Effector memory CD8-positive, alpha-beta T cell (primary cell): ENCODE data around the gene KIFAP3.
A peak's percentile ranks its signal among the peaks of the same experiment; 100 is the strongest.
"Not testable (repeated sequence)": the region's sequence is repeated elsewhere in the genome, so short reads cannot be mapped to it uniquely, and the experiment has no call there.

Experiments used
- ATAC-seq: fragments of 150-1000 bp; cut with Tn5 transposase; replicated peaks from 2 replicates; pipeline ENCODE4 v1.10.0; 2021; ENCODE audit warnings: mild to moderate bottlenecking, moderate library complexity
- DNase-seq, 3 experiments: peaks; one replicate each; pipeline ENCODE4 v3.0.0; 2021
- H3K27ac Mint-ChIP-seq, 2 donors: one replicate each; pipeline ENCODE4 v1.8.0; 2022; ENCODE audit warnings: mild to moderate bottlenecking in 2 of 2, mixed read lengths in 2 of 2, moderate library complexity in 2 of 2
- H3K27me3 Mint-ChIP-seq, 2 donors: one replicate each; pipeline ENCODE4 v1.8.0; 2022; ENCODE audit warnings: mixed read lengths in 2 of 2
- H3K36me3 Mint-ChIP-seq: one replicate; pipeline ENCODE4 v1.8.0; 2022; ENCODE audit warnings: mild to moderate bottlenecking, moderate library complexity, mixed read lengths; ENCODE audit not compliant: insufficient read depth
- H3K4me1 Mint-ChIP-seq, 2 donors: one replicate each; pipeline ENCODE4 v1.8.0; 2022; ENCODE audit warnings: low read depth in 2 of 2, mixed read lengths in 2 of 2
- H3K4me3 Mint-ChIP-seq, 2 donors: one replicate each; pipeline ENCODE4 v1.8.0; 2022; ENCODE audit warnings: mild to moderate bottlenecking in 2 of 2, mixed read lengths in 2 of 2, moderate library complexity in 2 of 2
- H3K9me3 Mint-ChIP-seq, 2 donors: one replicate each; pipeline ENCODE4 v1.8.0; 2022; ENCODE audit warnings: mixed read lengths in 2 of 2

Gene KIFAP3

DNA sequence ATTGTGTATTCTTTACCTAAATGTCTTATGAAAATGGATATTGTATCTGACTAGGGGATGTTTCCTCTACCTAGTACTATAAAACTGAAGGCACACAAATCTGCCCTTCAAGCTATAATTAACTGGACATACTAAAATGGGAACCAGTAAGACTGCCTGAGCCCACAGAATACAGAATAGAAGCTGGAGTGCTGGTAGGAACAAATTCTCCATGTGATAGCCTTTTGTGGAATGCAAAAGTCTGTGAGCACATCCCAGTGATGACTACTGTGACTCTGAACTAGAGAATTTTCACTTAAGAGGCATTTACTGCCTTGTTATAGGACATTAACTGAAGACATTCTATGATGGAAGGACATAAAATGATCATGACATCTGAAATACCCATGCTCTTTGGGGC, 30.3 kb downstream of the KIFAP3 start:
- Mint-ChIP-seq H3K4me3 (no peak overlapping the region), H3K4me1 (peaks cover 4 to 8% of the 10 kb centered on the region in 2 donors), H3K9me3 (no peaks in the 10 kb centered on the region), H3K27ac (no peak overlapping the region), H3K27me3 (no peaks in the 10 kb centered on the region), H3K36me3 (peaks cover 16% of the 10 kb centered on the region)
- ATAC-seq (no peak), DNase-seq (no peak)

DNA sequence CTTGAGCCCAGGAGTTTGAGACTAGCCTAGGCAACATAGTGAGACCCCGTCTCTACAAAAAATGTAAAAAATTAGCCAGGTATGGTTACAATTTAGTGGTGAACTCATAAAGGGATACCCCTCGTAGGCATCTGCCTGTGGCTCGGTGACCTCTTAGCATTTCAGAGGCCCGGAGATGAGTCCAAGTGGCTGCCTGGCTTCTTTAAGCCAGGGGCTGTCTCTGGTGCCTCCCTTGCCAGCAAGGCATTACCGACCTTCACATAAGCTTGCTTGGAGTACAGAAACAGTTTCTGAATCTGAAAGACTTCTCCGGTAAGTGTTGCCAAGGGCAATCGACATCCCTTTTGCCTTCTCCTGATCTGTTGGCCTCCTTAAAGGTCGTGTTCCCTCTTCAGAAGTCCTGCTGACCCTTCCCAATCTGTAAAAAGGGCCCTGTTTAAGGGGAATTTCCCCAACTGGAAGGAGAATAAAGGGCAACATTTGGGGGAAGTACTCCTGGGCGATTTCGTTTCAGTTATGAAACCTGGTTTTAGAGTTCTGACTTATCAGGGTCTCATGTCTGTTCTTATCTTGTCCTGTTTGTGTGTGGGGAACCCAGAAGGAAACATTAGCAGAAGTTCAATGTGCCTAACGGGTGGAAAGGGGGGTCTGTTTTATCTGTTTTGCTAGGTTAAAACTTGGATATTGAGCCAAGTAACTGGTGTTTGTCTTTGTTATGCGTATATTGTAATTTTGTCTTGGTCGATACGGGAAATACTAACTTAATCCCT, 32.9 kb downstream of the KIFAP3 start:
- no peak for DNase-seq
- no peak for ATAC-seq
- peaks cover 0 to 4% of the 10 kb centered on the region in 2 donors for H3K4me1 Mint-ChIP-seq
- H3K27ac Mint-ChIP-seq: no peak overlapping the region
- peaks cover 18% of the 10 kb centered on the region for H3K36me3 Mint-ChIP-seq
- H3K9me3 Mint-ChIP-seq: no peaks in the 10 kb centered on the region
- H3K27me3 Mint-ChIP-seq: no peaks in the 10 kb centered on the region
- H3K4me3 Mint-ChIP-seq: no peak overlapping the region

DNA sequence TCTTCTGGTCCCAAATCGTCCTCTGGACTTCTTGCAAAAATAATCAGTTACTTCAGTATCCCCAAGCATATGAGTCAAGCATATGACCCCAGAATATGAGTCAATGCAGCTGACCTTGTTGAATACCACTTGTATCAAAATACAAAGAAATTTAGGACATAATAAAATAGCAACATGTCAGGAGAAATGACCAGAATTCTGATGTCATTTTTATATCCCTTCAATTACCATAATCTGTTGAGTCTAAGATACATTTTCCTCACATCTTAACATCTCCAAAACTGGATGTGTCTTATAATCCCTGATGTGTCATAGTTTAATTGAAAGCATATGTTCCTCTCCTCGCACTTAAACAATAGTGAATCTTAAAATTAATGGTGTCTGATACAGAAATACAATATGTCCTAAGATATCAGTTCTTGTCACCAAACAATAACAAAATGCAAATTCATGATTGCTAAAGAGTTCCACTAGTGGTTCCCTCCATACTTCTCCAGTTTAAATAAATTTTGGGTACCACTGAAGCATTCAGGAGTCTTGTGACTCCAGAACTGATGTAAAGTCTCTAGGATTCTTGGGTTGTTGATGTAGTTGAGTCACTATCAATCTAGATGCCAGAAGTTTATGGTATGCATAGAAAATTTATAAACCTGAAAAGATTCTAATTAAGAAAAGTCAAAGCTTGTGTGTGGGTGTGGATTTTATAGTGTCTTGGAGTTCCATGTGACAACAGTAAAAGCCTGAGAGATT, 41.8 kb downstream of the KIFAP3 start:
- no peak overlapping the region for H3K27ac Mint-ChIP-seq
- no peak overlapping the region for H3K4me3 Mint-ChIP-seq
- H3K27me3 Mint-ChIP-seq: no peaks in the 10 kb centered on the region
- peaks cover 17% of the 10 kb centered on the region for H3K36me3 Mint-ChIP-seq
- H3K9me3 Mint-ChIP-seq: no peaks in the 10 kb centered on the region
- DNase-seq (no peak), ATAC-seq (no peak)
- no peaks in the 10 kb centered on the region for H3K4me1 Mint-ChIP-seq

DNA sequence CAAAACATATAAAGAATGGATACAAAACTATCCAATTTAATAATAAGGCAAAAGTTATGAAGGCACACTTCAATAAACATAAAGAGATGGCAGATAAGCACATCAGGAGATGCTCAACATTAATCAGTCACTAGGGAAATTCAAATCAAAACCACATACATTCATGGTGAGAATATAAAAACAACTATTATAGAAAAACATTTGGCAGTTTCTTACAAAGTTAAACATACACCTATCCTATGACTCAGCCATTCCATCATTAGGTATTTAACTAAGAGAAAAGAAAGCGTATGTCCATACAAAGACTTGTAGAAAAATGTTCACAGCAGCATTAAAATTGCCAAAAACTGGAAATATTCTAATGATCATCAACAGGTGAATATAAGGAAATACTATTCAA, 44.3 kb downstream of the KIFAP3 start:
- DNase-seq (no peak), ATAC-seq (no peak)
- no peak overlapping the region for H3K27ac Mint-ChIP-seq
- peaks cover 18% of the 10 kb centered on the region for H3K36me3 Mint-ChIP-seq
- no peaks in the 10 kb centered on the region for H3K9me3 Mint-ChIP-seq
- no peaks in the 10 kb centered on the region for H3K27me3 Mint-ChIP-seq
- H3K4me1 Mint-ChIP-seq: no peaks in the 10 kb centered on the region
- no peak overlapping the region for H3K4me3 Mint-ChIP-seq

DNA sequence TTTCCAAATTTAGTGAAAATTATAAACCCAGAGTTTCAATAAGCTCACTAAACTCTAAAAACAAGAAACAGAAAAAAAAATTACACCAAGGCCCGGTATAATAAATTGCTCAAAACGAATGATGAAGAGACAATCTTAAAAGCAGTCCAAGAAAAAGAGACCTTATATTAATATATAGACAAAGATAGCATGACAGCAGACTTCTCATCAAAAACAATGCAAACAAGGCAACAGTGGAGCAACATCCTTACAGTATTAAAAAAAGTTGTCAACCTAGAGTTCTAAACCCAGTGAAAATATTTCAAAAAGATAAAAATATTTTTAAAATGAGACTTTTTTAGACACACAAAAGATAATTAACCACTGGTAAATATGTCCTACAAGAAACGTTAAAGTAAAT, 46.7 kb downstream of the KIFAP3 start:
- no peaks in the 10 kb centered on the region for H3K27me3 Mint-ChIP-seq

DNA sequence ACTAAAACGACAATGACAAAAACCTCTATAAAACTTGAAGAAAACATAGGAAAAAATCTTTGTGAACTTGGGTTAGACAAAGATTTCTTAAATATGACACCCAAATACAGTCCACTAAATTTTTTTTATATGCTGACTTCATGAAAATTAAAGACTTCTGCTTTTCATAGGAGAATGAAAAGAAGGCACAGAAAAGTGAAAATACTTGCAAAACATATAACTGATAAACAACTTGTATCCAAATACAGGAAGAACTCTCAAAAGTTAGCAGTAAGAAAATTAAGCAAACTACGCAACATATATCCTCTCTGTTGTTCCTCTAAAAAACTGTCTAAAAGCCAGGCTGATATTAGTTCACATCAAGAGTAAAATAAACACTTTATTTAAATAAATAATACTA, 53.6 kb downstream of the KIFAP3 start:
- Mint-ChIP-seq H3K9me3 (peaks cover 0 to 1% of the 10 kb centered on the region in 2 donors), H3K36me3 (peaks cover 24% of the 10 kb centered on the region), H3K27ac (no peak overlapping the region), H3K27me3 (no peaks in the 10 kb centered on the region), H3K4me3 (no peak overlapping the region), H3K4me1 (peaks cover 0 to 2% of the 10 kb centered on the region in 2 donors)
- no peak for DNase-seq
- ATAC-seq: no peak

More for the DNA sequence above, 46.7 kb downstream of the KIFAP3 start:
- peaks cover 22% of the 10 kb centered on the region for H3K36me3 Mint-ChIP-seq
- no peaks in the 10 kb centered on the region for H3K9me3 Mint-ChIP-seq
- no peak overlapping the region for H3K4me3 Mint-ChIP-seq
- DNase-seq (no peak), ATAC-seq (no peak)
- H3K27ac Mint-ChIP-seq: no peak overlapping the region
- no peaks in the 10 kb centered on the region for H3K4me1 Mint-ChIP-seq

DNA sequence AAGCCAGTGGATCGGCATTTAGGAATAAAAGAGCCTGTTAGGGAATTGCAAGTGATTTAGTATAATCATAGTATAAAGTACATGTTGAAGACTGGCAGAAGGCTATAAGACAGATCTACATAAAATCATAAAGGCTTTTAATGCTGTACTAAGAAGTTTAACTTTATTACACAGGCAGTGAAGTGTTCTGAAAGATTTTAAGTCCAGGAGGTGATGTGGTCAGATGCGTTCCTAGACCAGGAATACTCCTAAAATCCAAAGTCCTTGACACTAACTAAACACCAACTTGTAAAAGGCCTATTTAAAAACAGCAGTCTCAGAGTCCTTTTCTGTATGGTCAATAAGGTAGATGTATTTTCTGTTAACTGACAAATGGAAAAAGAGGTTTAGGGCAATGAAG, 57.0 kb downstream of the KIFAP3 start:
- ATAC-seq: no peak
- Mint-ChIP-seq H3K4me3 (no peak overlapping the region), H3K9me3 (peaks cover 0 to 1% of the 10 kb centered on the region in 2 donors), H3K27me3 (no peaks in the 10 kb centered on the region), H3K36me3 (peaks cover 17% of the 10 kb centered on the region), H3K4me1 (peaks cover 0 to 2% of the 10 kb centered on the region in 2 donors), H3K27ac (peak overlapping the region in 1 of 2 donors; percentile 28)
- no peak for DNase-seq

DNA sequence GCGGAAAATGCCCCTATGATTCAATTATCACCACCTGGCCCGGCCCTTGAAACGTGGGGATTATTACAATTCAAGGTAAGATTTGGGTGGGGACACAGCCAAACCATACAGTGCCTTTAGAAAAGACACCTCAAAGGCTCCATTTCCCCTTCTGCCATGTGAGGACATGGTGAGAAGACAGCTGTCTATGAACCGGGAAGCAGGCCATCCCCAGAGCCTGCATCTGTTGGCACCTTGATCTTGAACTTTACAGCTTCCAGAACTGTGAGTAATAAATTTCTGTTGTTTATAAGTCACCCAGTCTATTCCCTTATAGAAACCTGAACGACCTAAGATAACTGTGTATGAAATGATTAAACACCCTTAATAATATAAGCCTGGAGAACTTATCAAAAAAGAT, 61.6 kb downstream of the KIFAP3 start:
- DNase-seq (no peak), ATAC-seq (no peak)
- Mint-ChIP-seq H3K4me1 (peaks cover 0 to 2% of the 10 kb centered on the region in 2 donors), H3K4me3 (no peak overlapping the region), H3K9me3 (no peaks in the 10 kb centered on the region), H3K36me3 (peaks cover 5% of the 10 kb centered on the region), H3K27me3 (no peaks in the 10 kb centered on the region), H3K27ac (no peak overlapping the region)

DNA sequence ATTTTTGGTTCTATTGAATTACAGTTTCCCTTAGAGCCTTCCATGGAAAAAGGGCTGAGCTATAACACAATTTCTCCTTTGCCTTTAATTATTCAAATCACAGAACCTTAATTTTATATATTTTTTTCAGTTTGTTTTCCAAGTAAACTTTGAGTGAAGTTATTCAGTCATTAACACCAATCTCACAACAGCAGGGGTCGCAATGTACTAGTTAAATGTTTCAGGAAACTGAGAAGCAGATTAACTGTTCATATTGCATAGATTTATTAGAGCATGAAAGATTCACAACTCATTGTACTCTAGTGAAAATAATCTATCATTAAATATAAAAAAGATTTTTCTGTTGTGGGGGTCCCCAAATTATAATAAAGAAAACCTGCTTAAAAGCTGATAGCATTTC, 64.1 kb downstream of the KIFAP3 start:
- H3K4me1 Mint-ChIP-seq: peaks cover 0 to 15% of the 10 kb centered on the region in 2 donors
- DNase-seq (peak in 1 of 3 experiments; percentile 8), ATAC-seq (no peak)
- H3K27ac Mint-ChIP-seq: no peak overlapping the region
- no peaks in the 10 kb centered on the region for H3K36me3 Mint-ChIP-seq
- no peak overlapping the region for H3K4me3 Mint-ChIP-seq
- H3K9me3 Mint-ChIP-seq: peaks cover 0 to 5% of the 10 kb centered on the region in 2 donors
- no peaks in the 10 kb centered on the region for H3K27me3 Mint-ChIP-seq

DNA sequence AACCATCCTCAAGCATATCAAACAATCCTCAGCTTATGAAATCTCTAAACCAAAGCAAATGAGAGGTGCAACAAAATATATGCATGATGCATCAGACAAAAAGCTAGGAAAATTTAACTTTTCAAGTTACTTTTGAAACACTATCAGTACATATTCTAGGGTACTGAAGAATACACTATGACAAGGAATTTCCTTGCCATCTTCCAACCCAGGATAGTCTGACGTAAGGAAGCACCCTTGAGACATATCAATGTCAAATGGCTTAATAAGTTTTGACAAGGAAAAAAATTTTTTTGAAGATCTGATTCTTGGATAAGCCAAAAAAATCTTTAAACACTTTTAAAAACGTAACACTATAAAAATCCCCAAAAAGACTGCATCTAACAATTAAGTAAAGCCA, 64.9 kb downstream of the KIFAP3 start:
- no peak for ATAC-seq
- Mint-ChIP-seq H3K4me3 (no peak overlapping the region), H3K27me3 (no peaks in the 10 kb centered on the region), H3K4me1 (peaks cover 0 to 15% of the 10 kb centered on the region in 2 donors), H3K27ac (no peak overlapping the region), H3K36me3 (no peaks in the 10 kb centered on the region), H3K9me3 (peaks cover 0 to 5% of the 10 kb centered on the region in 2 donors)
- DNase-seq: no peak

DNA sequence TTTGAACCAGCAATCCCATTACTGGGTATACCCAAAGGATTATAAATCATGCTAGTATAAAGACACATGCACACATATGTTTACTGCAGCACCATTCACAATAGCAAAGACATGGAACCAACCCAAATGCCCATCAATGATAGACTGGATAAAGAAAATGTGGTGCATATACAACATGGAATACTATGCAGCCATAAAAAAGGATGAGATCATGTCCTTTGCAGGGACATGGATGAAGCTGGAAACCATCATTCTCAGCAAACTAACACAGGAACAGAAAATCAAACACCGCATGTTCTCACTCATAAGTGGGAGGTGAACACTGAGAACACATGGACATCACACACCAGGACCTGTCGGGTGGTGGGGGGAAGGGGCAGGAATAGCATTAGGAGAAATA, 65.8 kb downstream of the KIFAP3 start:
- H3K9me3 Mint-ChIP-seq, H3K4me3 Mint-ChIP-seq, H3K27ac Mint-ChIP-seq, DNase-seq, ATAC-seq, H3K27me3 Mint-ChIP-seq, H3K36me3 Mint-ChIP-seq: not testable (repeated sequence)
- peaks cover 0 to 15% of the 10 kb centered on the region in 2 donors for H3K4me1 Mint-ChIP-seq

DNA sequence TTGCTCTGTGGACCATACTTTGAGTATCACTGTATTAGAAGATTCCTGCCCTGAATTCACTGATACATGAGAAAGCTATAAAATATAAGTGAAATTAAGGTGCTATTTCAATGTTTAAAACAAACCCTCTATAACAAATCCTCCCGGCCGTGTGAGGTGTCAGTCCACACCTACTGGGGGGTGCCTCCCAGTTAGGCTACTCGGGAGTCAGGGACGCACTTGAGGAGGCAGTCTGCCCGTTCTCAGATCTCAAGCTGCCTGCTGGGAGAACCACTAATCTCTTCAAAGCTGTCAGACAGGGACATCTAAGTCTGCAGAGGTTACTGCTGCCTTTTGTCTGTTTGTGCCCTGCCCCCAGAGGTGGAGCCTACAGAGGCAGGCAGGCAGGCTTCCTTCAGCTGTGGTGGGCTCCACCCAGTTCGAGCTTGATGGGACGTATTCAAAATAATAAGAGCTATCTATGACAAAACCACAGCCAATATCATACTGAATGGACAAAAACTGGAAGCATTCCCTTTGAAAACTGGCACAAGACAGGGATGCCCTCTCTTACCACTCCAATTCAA, 71.1 kb downstream of the KIFAP3 start:
- not testable (repeated sequence) for H3K9me3 Mint-ChIP-seq, H3K36me3 Mint-ChIP-seq, DNase-seq, H3K27ac Mint-ChIP-seq, H3K27me3 Mint-ChIP-seq, ATAC-seq, H3K4me3 Mint-ChIP-seq
- H3K4me1 Mint-ChIP-seq: peaks cover 0 to 15% of the 10 kb centered on the region in 2 donors

DNA sequence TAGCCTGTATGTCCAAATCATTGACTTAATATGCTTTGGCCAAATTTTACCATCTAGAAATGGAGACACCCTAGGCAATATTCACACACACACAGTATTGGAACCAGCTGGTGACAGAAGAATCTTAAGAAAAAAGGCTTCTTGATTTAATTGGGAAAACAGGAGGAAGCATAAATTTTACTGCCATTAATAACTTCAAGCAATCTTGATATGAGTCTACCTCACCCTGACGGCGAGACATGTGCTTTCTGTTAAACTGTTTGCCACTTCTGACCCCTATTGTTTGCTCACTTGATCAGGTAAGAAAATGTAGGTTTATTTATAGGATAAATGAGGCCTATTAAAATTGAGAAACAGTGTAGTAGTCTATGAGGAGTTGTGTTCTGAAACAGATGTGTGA, 73.2 kb downstream of the KIFAP3 start:
- Mint-ChIP-seq H3K27ac (no peak overlapping the region), H3K4me3 (no peak overlapping the region), H3K9me3 (peaks cover 0 to 2% of the 10 kb centered on the region in 2 donors), H3K27me3 (no peaks in the 10 kb centered on the region), H3K4me1 (no peaks in the 10 kb centered on the region), H3K36me3 (no peaks in the 10 kb centered on the region)
- ATAC-seq: no peak
- no peak for DNase-seq

DNA sequence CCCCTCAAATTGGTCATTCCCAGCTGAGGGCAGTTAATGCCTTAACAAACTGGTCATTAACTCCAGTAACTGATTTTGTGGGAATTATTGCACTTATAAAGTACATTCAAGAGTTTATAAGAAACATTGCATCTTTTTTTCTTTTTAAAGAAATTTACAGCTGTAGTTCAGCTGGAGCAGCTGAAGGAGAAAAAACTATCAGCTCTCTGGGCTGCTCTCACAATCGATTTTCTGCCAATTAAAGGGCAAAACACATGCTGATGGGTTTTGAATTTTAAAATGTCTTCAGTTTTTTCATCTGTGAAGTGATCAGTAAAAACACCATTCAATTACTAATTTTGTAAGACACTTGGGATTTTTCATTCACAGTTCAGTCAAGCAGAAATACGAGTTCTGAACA, 74.7 kb downstream of the KIFAP3 start:
- H3K36me3 Mint-ChIP-seq: no peaks in the 10 kb centered on the region
- DNase-seq (no peak), ATAC-seq (no peak)
- no peak overlapping the region for H3K4me3 Mint-ChIP-seq
- no peaks in the 10 kb centered on the region for H3K4me1 Mint-ChIP-seq
- H3K27ac Mint-ChIP-seq: no peak overlapping the region
- no peaks in the 10 kb centered on the region for H3K9me3 Mint-ChIP-seq
- H3K27me3 Mint-ChIP-seq: no peaks in the 10 kb centered on the region
